T-helper 1 cell treated with Interleukin-12 subunit alpha and Interleukin-12 subunit beta and Interleukin-4 antibody, amounts not matched to agents 30 ng/mL and 1 ng/mL, for 36 hours (primary cell): ENCODE results near the gene ABCB8. TPM values are rescaled to one million over a fixed set of nuclear protein-coding genes. Genes with fewer than 3 reads are reported as not detected.

Experiments used
- intact Hi-C: fragments of 100-400 bp; cut with micrococcal nuclease; formaldehyde crosslinking; loops from one replicate; pipeline ENCODE4 v1.15.1; 2024
- total RNA-seq: library from RNA; stranded (reverse); gene quantifications from 2 replicates; pipeline ENCODE4 v1.2.3, GENCODE V29; 2022

Gene ABCB8
- total RNA-seq, 1 donor from 2014 or later: 53.8 TPM

GRCh38 chr7:151082141-151083070 is 54.2 kb downstream of the ABCB8 start:
- intact Hi-C loops: loop anchor here (1.0 to 10.0 kb wide), 9 partner anchors 54 to 1888 kb away; partner anchors contain the start of genes ABCB8, ABCF2, ACTR3C and ATP6V0E2

GRCh38 chr7:151083071-151083823 is 55.0 kb downstream of the ABCB8 start, which contains the start of gene TMUB1:
TSS of gene TMUB1 (minus strand) at chr7:151083493. CDS start at chr7:151082563, 930 bp downstream.
- intact Hi-C loops: loop anchor here (1.0 to 10.0 kb wide), 9 partner anchors 55 to 1888 kb away; partner anchors contain the start of genes ABCB8, ABCF2, ACTR3C and ATP6V0E2

DNA sequence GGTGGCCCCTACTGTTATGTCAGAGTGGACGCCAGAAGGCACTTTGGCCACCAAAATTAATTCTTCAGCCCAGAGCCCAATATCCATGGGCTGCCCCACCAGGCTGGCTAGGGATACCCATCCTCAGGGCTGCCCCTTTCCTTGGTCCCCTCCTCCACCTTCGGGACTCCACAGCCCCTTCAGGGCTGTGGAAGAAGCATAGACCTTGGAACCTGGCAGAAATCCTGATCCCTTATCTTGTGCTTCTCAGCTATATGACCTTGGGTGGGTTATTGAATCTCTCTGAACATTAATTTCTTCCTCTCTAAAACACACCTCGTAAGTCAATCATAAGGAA is 55.5 kb downstream of the ABCB8 start:
- intact Hi-C loops: loop anchor here (1.0 to 10.0 kb wide), 9 partner anchors 55 to 1889 kb away; partner anchors contain the start of genes ABCB8, ABCF2, ACTR3C and ATP6V0E2

GRCh38 chr7:151085329-151085690 is 57.1 kb downstream of the ABCB8 start:
- intact Hi-C loops: loop anchor here (10.0 kb wide), 2 partner anchors 711 to 1891 kb away; partner anchors contain the start of genes ZNF282 and ZNF775

- intact Hi-C loops: loop anchor here (10.0 kb wide), 2 partner anchors 711 to 1891 kb away; partner anchors contain the start of genes ZNF282 and ZNF775
Observed at GRCh38 chr7:151085691-151086620, 57.7 kb downstream of the ABCB8 start, which contains the start of gene AGAP3. TSS of gene AGAP3 (plus strand) at chr7:151086475. CDS start at chr7:151086742, 267 bp downstream.

DNA sequence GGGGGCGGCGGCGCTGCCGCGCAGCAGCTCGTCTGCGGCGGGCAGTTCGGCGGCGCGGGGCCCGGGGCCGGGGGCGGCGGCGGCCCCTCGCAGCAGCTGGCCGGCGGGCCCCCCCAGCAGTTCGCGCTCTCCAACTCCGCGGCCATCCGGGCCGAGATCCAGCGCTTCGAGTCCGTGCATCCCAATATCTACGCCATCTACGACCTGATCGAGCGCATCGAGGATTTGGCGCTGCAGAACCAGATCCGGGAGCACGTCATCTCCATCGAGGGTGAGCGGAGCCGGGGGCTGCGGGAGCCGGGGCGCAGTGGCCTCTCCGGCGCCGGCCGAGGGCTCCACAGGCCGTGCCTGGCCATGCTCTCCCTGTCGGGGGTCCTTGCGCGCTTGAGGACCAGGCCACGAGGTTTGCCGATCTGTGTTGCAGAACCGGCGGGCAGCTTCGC is 58.6 kb downstream of the ABCB8 start:
- intact Hi-C loops: loop anchor here (1.0 to 10.0 kb wide), 5 partner anchors 24 to 1892 kb away; partner anchors contain the start of genes CHPF2, ZNF282 and ZNF775

DNA sequence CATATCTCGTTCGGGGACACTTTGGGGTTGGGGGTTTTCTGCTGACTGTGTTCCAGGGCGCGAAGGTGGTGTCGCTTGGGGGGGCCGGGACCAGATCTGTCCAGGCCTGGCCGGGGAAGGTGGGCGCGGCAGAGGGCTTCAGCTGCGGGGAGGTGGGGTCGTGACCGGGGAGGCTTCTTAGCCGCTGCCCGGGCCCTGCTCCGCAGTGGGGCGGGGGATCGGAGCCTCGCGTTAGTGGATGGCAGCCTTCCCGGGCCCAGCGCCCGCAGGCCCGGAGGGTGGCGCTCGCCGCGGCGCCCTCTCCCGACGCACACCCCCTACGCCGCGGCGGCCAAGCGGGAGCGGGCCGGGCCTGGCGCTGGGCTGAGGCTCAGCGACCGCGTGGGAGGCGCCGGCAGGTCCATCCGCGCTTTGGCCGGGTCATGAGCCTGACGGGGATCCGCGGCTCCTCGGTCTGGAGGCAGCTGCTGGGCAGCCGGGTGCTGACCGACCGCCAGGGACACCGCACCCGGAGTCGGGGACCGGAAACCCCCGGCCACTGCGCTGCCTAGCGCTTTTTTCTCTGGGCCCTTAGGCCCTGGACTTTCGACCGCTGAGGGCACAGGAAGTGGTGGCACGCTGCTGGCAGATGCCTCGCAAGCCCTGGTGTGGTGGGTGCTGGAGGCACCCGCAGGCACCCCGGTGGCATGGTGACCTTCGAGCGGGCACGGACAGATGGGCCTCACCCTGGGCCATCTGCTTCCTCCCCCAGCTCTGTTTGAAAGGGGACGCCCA is 59.2 kb downstream of the ABCB8 start:
- intact Hi-C loops: loop anchor here (1.0 to 10.0 kb wide), 5 partner anchors 24 to 1893 kb away; partner anchors contain the start of genes CHPF2, ZNF282 and ZNF775

GRCh38 chr7:151088019-151088855 is 60.0 kb downstream of the ABCB8 start:
- intact Hi-C loops: loop anchor here (10.0 kb wide), 2 partner anchors 713 to 1893 kb away; partner anchors contain the start of genes ZNF282 and ZNF775

GRCh38 chr7:151088856-151089699 is 60.8 kb downstream of the ABCB8 start:
- intact Hi-C loops: loop anchor here (10.0 kb wide), 2 partner anchors 714 to 1894 kb away; partner anchors contain the start of genes ZNF282 and ZNF775

DNA sequence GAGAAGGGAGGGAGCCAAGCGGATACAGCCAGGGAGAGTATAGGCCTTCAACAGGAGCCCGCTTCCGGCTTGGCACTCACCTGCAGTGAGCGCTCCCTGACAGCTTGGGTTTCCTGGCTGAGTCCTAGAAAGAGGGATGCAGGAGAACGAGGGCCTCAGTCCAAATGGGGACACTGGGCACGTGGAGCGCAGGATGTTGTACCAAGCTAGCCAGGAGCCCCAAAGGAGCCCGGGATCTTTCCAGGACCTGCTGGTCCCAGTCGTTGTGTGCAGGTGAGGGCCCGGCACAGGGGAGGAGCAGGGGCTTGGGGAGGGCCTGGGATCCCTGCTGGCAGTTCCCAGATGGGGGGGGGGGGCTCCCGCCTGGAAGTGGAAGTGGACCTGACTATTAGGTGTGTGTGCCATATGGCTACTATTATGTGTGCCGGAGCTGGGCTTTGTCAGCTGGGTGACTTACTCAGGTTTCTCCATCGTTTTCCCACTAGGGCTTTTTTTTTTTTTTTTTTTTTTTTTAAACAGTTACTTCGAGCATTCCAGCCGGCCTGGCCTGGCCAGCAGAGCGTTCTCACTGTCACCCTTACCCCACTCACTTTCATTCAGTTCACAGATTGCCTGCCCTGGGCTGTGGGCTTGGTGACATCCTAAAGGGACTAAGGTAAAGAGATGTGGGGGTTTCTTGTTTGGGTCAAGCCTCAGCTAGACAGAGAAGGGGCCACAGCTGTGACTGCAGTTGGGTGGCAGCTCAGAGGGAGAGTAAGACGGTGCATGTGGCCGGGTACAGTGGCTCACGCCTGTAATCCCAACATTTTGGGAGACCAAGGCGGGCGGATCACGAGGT is 61.9 kb downstream of the ABCB8 start:
- intact Hi-C loops: loop anchor here (10.0 kb wide), 2 partner anchors 715 to 1895 kb away; partner anchors contain the start of genes ZNF282 and ZNF775

DNA sequence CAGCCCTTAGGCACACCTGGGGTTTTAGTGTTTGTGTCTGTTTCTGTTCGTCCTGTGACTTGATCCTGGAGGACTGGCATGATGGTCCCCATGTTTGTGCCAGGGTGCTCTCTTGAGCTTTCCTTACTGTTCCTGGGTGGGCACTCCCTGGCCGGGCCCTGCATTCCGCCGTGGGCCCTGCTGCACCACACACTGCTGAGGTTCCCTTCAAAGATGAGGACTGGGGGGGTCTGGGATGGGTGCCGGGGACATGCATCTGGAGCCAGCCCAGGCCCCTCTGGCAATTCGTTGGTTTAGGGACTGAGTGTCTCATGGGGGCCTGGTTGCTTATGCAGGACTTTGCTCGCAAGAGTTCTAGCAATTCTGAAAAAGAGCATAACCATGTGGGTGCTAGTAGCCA is 62.8 kb downstream of the ABCB8 start:
- intact Hi-C loops: loop anchor here (1.0 kb wide), 1 partner anchor 20 kb away; no protein-coding TSS in a partner anchor

DNA sequence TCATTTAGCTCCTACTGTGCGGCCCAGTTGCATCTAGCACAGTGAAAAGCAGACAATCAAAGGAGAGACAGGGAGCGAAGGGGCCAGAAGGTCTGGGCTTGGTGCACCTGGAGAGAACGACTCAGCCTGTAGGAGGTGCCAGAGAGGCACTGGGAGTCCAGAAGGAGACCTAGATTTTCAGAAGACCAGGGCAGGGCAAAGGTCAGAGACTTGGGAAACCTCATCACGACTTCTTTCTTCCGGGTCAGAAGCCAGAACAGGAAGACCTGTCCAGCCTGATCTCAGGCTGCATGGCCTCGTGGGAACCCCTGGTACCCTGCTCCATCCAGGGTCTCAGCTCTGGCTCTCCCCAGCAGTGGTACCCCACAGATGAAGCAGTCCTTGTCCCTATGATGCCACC is 63.2 kb downstream of the ABCB8 start:
- intact Hi-C loops: loop anchor here (1.0 kb wide), 1 partner anchor 20 kb away; no protein-coding TSS in a partner anchor

- intact Hi-C loops: loop anchor here (1.0 kb wide), 1 partner anchor 19 kb away; no protein-coding TSS in a partner anchor
Observed at GRCh38 chr7:151091988-151092387, 63.7 kb downstream of the ABCB8 start.

- intact Hi-C loops: no loop called here
Observed at GRCh38 chr7:151093748-151094147, 65.5 kb downstream of the ABCB8 start.

GRCh38 chr7:151094675-151095074 is 66.4 kb downstream of the ABCB8 start:
- intact Hi-C loops: no loop called here
